Stimulated activated CD4-positive, alpha-beta T cell treated with anti-CD3 and anti-CD28 coated beads, Interleukin-2, amount 100 ng/mL, for 24 hours (primary cell): ENCODE measurements around the gene SH2D7.

ENCODE experiments used
- DNase-seq, 2 donors: peaks; one replicate each; pipeline ENCODE4 v3.0.0-alpha.2; 2020

SH2D7 gene

GRCh38 chr15:78061963-78062427, 30.4 kb upstream of the SH2D7 start:
- DNase-seq = no peak

- no peak for DNase-seq
These were observed 29.1 kb upstream of the SH2D7 start for GRCh38 chr15:78063217-78063616.

- no peak for DNase-seq
These were observed 28.4 kb upstream of the SH2D7 start for GRCh38 chr15:78063970-78064385.

GRCh38 chr15:78064544-78064943, 27.8 kb upstream of the SH2D7 start:
- DNase-seq = no peak

GRCh38 chr15:78065284-78065872, 27.0 kb upstream of the SH2D7 start:
- no peak for DNase-seq

GRCh38 chr15:78065973-78066946, 26.1 kb upstream of the SH2D7 start:
- no peak for DNase-seq

- DNase-seq = no peak
These were observed 24.8 kb upstream of the SH2D7 start for GRCh38 chr15:78067328-78068228.

GRCh38 chr15:78069052-78069414, 23.3 kb upstream of the SH2D7 start:
- DNase-seq = no peak

GRCh38 chr15:78069462-78070029, 22.8 kb upstream of the SH2D7 start:
- no peak for DNase-seq

- peak in 1 of 2 donors; percentile 50 for DNase-seq
These were observed 22.2 kb upstream of the SH2D7 start for GRCh38 chr15:78070049-78070700.

- no peak for DNase-seq
These were observed 21.0 kb upstream of the SH2D7 start for GRCh38 chr15:78071383-78071782.

GRCh38 chr15:78072080-78072892, 20.1 kb upstream of the SH2D7 start:
- DNase-seq = no peak

- DNase-seq = no peak
These were observed 19.1 kb upstream of the SH2D7 start for GRCh38 chr15:78073046-78073787.

- DNase-seq = no peak
These were observed 16.7 kb upstream of the SH2D7 start for GRCh38 chr15:78075490-78076230.

GRCh38 chr15:78076231-78077052, 15.9 kb upstream of the SH2D7 start:
- no peak for DNase-seq

GRCh38 chr15:78077053-78077870, 15.1 kb upstream of the SH2D7 start, which contains the start of gene TBC1D2B:
Gene TBC1D2B (minus strand): TSS chr15:78077711. CDS start chr15:78077652, 59 bp downstream.
- DNase-seq = peak; percentile 76 to 80

- DNase-seq = no peak
These were observed 14.5 kb upstream of the SH2D7 start for GRCh38 chr15:78077871-78078210.
